Stomach (tissue), 4 donors: ENCODE measurements around the gene CST1.

Experiments
- POLR2AphosphoS5 ChIP-seq, 3 donors: sonication (generic); formaldehyde crosslinking; IDR thresholded peaks; one replicate each; pipeline ENCODE4 v1.6.1; 2016; ENCODE audit warnings: antibody characterized with exemption in 3 of 3
- TF ChIP-seq, protein P1 (sequence below), 7 experiments: fragments of 450-650 bp in 4 of 7; fragments of 200-600 bp in 3 of 7; sonication (generic) in 3 of 7; IDR thresholded peaks; one replicate each; pipeline ENCODE4 v1.5.1; 2016 to 2019; ENCODE audit warnings: antibody characterized with exemption in 7 of 7, control low read depth in 2 of 7, mild to moderate bottlenecking in 1 of 7

DNA sequence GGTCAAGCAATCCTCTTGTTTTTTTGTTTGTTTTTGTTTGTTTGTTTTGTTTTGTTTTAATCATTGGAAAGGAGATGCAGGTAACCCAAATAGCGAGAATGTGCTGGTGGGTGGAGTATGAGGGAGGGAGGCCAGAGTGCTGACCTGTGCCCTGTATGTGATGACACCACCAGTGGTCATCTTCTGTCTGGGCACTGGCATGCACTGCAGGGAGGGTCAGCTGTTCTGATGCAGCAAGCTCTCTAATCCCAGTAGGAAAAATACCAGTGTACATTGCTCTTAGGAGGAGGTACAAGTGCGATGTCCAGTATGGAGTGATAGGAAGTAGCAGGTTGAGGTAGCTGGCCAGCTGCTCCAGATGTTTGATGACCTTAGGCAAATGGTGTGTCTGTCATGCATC is 2.9 kb upstream of the CST1 start:
- no peak for TF ChIP-seq POLR2AphosphoS5 (IDR thresholded peaks at IDR 0.05)
- TF ChIP-seq, protein P1, sequence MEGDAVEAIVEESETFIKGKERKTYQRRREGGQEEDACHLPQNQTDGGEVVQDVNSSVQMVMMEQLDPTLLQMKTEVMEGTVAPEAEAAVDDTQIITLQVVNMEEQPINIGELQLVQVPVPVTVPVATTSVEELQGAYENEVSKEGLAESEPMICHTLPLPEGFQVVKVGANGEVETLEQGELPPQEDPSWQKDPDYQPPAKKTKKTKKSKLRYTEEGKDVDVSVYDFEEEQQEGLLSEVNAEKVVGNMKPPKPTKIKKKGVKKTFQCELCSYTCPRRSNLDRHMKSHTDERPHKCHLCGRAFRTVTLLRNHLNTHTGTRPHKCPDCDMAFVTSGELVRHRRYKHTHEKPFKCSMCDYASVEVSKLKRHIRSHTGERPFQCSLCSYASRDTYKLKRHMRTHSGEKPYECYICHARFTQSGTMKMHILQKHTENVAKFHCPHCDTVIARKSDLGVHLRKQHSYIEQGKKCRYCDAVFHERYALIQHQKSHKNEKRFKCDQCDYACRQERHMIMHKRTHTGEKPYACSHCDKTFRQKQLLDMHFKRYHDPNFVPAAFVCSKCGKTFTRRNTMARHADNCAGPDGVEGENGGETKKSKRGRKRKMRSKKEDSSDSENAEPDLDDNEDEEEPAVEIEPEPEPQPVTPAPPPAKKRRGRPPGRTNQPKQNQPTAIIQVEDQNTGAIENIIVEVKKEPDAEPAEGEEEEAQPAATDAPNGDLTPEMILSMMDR (IDR thresholded peaks at IDR 0.05) = no peak
